AG09319 (cell line): Measurements from ENCODE around the gene MLLT10.
"Not testable (repeated sequence)": the region's sequence is repeated elsewhere in the genome, so short reads cannot be mapped to it uniquely, and the experiment has no call there.

Experiments
- DNase-seq: peaks from one replicate; pipeline ENCODE4 v3.0.0-alpha.2; 2010; ENCODE audit warnings: low read depth; ENCODE audit errors: extremely low read depth
- CTCF ChIP-seq: IDR thresholded peaks from 2 replicates; pipeline ENCODE4 v1.5.1; 2011; ENCODE audit warnings: low read depth, mild to moderate bottlenecking, inconsistent platforms, low read length, moderate library complexity

MLLT10 gene

GRCh38 chr10:21702633-21703111 is 168.6 kb downstream of the MLLT10 start:
- TF ChIP-seq CTCF: no peak

GRCh38 chr10:21705142-21705827 is 171.3 kb downstream of the MLLT10 start:
- no peak for DNase-seq
- TF ChIP-seq CTCF: no peak

More at GRCh38 chr10:21702633-21703111, 168.6 kb downstream of the MLLT10 start:
- no peak for DNase-seq

- no peak for DNase-seq
- TF ChIP-seq CTCF: no peak
Observed at GRCh38 chr10:21705828-21706176, 171.8 kb downstream of the MLLT10 start.

- TF ChIP-seq CTCF: no peak
- no peak for DNase-seq
Observed at GRCh38 chr10:21707498-21707897, 173.5 kb downstream of the MLLT10 start.

GRCh38 chr10:21712975-21713374 is 178.9 kb downstream of the MLLT10 start:
- TF ChIP-seq CTCF: no peak
- no peak for DNase-seq

- DNase-seq: no peak
Observed at GRCh38 chr10:21715531-21716195, 181.6 kb downstream of the MLLT10 start.

GRCh38 chr10:21717437-21718054 is 183.5 kb downstream of the MLLT10 start:
- not testable (repeated sequence) for DNase-seq

More at GRCh38 chr10:21715531-21716195, 181.6 kb downstream of the MLLT10 start:
- no peak for TF ChIP-seq CTCF
